IPS DF 19.7 (cell line): Measurements from ENCODE around the gene TMBIM6.
"Not testable (repeated sequence)": the region's sequence is repeated elsewhere in the genome, so short reads cannot be mapped to it uniquely, and the experiment has no call there.

Experiments
- DNase-seq: peaks from one replicate; pipeline ENCODE4 v3.0.0-alpha.2; 2013; ENCODE audit warnings: low read depth, low spot score

TMBIM6 gene, protein sequence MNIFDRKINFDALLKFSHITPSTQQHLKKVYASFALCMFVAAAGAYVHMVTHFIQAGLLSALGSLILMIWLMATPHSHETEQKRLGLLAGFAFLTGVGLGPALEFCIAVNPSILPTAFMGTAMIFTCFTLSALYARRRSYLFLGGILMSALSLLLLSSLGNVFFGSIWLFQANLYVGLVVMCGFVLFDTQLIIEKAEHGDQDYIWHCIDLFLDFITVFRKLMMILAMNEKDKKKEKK

DNA sequence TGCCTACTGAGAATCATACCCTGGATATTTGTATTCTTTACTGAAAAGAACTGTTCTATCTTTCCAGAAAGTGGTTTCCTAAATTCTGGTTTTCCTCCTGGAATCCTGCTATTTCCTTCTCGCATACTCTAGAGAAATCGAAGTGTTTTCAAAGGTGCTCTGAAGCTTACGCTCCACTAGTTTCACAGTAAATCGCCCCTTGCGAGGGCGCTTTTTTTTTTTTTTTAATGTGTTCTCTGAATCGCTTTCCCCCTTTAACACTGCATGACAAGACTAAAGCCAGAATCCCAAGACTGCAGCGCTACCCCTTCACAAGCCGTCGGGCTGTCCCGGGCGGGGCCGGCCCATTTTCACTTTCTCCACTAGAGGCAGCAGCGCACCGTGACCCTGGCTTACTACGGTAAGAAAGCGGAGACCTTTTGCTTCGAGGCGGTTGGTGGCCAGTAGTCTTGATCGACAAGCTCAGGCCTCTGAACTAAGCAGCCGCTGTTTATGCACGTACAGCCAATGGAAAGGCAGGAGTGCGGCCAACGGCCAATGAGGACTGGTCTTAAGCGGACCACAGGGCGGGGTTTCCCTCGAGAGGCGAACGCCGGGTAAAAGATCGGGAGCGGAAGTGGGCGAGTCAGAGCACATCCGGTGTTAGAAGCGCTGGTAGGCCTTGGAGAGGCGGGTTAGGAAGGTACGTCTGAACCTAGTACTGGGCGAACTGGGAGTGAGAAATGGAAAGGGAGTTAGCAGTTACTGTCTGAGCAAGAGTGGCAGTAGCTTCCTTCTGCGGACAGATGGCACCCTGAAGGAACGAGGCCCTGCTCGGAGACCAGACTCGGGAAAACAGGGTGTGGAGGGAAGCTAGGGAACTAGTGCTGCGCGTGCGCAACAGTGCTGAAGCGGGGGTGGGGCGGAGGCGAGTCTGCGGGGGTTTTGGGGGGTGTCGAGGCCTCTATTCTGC, at the start of gene TMBIM6:
Gene TMBIM6 (plus strand): TSS at position 628 of the 952 bp plus-strand sequence. CDS start 10,937 bp downstream, outside the sequence.
- peak; percentile 100 for DNase-seq

- no peak for DNase-seq
These were observed 48.5 kb upstream of the TMBIM6 start for GRCh38 chr12:49692851-49693250.

DNA sequence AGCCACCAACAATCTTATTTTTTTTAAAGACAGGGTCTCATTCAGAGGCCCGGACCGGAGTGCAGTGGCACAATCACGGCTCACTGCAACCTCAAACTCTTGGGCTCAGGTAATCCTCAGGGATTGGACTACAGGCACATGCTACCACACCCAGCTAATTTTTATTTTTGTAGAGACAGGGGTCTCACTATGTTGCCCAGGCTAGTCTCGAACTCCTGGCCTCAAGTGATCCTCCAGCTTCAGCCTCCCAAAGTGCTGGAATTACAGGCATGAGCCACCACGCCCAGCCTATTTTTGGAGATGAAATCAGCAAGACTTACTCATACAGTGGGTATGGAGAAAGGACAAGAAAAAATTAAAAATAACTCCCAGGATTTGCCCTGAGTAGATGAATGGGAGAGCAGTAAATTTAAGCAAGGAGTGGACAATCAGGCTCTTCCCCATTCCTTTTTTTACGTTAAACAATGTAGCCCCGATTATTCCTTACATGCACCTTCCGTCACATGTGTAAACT, 47.4 kb upstream of the TMBIM6 start:
- DNase-seq: no peak

DNA sequence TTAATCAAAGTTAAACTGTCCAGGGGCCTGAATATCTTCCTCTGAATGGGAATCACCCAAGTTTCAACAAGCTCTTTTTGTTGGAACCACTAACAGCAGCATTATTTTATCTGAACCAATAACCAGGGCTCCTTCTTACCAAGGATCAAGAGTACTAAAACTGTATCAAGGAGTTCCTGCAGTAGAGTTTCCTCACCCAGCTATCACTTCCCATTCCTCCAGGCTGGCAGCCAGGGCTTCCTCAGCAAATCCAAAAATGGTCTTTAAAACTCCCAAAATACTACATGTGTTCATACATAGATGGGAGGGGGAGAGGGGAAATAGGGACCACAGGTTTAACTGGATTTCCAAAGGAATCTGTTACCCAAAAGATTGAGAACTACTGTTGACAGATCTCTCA, 44.6 kb upstream of the TMBIM6 start:
- no peak for DNase-seq

DNA sequence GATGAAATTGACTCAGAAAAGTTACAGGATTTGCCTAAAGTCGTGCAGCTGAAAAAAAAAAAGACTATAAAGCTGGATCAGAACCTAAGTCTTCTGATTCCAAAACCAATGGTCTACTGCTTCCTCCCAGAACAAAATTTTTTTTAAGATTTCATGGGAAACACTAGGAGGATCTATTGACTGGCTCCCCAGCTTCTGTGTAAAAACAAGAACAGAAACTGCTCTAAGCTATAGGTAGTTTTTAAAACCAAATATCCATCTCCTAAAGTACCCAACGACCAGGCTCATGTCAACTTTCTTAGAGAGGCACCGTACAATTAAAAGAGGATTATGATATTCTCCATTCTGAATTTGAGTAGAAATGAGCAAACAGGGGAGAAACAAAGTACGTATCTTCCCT, 43.5 kb upstream of the TMBIM6 start:
- DNase-seq: no peak

DNA sequence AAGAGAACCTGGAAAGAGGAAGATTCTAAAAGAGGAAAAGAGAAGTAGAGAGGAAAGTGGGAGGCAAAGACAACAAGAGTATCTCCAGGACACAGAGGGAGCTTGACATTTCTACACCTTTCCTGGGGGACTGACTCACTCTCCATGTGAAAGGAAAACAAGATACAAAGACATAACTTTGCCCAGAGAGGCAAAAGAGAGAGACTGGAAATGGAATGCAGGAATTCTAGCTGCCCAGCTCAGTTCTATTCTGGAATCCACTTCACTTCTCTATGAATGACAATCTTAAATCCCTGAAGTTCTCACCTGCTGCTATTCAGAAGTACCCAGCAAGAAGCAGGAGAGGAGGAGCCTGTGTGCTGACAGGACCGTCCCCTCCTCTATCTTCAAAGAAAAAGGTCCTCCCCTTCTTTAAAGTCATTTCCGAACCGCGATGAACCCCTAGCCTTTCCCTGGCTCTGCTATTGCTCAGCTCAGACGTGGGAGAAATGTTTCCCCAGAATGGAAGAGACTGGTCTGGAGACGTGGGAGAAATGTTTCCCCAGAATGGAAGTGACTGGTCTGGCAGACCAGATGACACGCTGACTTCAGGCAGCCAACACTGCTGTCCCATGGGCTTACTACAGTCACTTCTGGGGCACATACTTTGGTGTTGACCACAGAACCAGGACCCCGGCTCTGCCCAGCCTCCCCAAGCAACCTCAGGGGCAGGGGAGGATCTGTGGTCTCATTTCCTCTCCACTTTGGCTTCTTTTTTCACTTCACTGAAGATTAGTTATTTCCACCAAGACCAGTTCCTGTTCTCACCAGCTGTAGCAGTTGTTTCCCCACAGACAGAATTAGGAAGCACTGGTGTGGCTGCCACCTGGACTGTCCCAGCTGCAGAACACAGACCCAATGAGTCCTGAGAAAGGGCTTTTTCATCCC, 42.5 kb upstream of the TMBIM6 start:
- peak; percentile 95 for DNase-seq

- DNase-seq: no peak
These were observed 39.3 kb upstream of the TMBIM6 start for GRCh38 chr12:49702009-49702408.

DNA sequence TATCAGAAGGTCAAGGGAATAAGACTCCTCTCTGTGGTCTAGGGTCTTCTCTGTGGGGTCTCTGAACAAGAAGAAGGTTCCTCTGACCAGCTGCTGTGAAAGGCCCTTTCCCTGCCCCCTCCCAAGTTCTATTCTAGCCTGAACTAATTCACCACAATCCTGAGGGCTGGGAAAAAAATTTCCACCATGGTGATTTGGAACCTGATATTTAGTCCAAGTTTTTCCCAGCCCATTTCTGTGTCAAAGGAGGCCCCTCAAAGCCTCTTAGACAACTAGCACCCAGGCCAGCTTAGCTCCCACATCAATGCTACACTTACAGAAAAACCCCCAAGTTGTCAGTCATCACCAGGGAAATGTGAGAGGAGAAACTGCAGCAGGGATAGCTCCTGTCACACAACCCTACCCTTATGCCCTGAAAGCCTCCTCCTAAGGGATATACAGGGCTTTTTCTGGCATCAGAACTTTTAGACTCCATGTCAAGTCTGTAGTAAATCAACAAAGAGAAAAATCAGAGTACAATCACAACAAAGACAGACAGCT, 38.6 kb upstream of the TMBIM6 start:
- DNase-seq: no peak

- DNase-seq: no peak
These were observed 37.7 kb upstream of the TMBIM6 start for GRCh38 chr12:49703647-49704137.

DNA sequence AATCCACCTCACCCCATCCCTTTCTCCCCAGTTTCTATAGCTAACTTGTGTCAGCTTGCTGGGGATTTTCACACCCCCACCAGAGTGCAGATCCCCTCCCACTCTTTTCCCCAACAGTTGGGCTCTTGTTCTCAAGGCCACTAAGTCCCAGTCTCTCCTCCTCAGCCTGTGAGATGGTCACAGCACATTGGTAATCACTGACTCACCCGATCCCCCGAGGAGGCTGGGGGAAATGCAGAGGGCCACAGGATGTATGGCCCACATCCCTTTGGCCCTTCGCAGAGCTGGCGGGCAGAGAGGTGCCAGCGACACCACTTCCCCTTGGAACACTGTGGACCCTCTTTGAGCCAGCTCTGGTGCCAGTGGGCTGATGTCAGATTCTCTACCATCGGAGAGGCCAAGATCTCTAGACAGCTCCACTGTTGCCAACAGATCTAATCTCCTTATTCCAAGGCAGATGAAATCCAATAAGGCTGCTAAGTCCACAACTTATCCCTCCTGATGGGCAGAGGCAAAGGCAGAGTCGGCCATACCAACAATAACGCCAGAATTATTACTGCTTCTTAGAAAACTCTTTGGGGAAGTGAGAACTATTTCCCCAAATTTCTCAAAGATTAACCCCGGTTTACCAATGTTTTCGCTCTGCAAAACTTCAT, 35.8 kb upstream of the TMBIM6 start:
- no peak for DNase-seq

DNA sequence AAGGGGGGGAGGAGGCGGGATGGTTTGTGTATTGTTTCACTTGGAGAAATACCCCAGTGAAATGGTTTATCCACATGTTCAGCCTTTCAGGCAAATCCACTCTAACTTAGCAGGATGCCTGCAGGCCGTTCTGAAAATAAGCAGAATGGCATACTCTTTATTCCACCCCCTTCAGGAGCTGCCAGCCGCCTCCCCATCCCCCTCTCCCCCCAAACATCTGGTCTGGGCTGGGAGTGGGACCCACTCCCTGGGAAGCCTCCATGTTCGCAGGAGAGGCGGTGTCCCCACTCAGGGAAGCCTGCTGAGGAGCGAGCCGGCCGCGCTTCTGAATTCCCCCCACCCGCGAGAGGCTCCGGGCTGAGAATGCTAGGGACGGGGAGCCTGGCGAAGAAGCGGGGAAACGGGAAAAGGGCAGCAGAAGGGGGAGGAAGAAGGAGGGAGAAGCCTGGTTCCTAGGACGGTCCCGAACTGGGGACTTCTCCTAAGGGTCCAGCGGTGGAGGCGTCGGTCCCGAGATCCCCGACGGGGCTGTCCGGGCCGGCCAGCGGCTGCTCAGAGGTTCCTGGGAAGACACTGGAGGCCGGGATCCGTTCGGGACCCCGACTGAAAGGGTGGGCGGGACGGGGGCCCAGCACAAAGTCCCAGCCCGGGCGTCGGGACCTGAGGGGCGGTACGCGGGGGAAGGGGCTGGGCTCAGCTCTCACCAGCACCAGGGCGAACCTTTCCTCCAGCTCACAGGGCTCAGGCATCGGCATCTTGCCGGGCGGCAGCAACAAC, 34.8 kb upstream of the TMBIM6 start:
- DNase-seq: no peak

DNA sequence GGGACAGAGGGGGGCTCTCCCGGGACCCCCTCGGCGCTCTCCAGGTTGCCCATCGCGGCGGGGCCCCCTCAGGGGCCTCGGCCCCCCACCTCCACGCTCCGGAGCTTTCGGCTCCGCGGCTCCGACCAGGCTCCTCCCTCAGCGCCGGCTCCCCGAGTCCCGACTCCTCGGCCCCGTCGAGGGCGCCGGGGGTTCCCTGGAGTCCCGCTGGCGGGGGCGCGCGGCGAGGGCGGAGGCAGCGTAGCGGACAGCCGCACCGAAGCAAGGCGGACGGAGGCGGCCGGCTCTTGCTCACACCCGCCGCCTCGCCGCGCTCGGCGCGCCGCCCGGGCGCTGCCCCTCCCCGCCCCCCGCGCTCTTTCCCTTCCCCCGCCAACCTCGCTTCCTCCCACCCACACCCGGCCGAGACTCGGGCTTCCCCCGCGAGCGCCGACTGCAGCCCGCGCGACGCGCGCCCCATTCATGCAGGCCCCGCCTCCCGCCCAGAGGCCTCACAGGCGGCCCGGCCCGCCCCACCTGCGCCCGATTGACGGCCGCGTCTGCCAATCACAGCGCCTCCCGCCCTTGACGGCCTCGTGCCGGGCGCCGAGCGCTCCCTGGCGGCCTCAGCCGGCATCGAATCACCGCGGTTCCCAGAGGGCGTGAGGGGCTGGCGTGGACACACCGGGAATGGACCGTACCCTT, 34.1 kb upstream of the TMBIM6 start, which contains the start of gene FMNL3:
Gene FMNL3 (minus strand): TSS at position 278 of the 684 bp plus-strand sequence. CDS start 225 bp downstream, at position 53.
- no peak for DNase-seq

- no peak for DNase-seq
These were observed 33.6 kb upstream of the TMBIM6 start for GRCh38 chr12:49707812-49708147.

DNA sequence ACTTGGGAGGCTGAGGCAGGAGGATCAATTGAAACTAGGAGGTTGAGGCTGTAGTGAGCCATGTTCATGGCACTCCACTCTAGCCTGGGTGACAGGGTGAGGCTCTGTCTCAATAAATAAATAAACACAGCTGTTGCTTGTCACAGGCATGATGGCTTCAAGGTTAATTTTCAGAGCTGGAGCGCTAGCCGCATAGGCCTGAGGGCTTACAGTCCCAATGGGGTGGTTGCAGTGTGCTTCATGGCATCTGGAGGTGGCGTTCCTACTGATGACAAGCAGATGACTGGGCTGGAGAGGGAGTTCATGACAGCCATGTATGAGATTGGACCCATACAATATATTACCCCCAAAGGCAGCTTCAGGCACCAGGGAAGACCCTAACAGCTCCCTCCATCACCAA, 32.5 kb upstream of the TMBIM6 start:
- no peak for DNase-seq

DNA sequence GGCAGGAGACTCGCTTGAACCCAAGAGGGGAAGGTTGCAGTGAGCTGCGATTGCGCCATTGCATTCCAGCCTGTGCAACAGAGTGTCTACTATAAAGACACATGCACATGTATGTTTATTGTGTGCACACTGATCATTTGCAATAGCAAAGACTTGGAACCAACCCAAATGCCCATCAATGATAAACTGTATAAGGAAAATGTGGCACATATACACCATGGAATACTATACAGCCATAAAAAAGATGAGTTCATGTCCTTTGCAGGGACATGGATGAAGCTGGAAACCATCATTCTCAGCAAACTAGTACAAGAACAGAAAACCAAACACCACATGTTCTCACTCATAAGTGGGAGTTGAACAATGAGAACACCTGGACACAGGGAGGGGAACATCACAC, 27.4 kb upstream of the TMBIM6 start:
- not testable (repeated sequence) for DNase-seq

DNA sequence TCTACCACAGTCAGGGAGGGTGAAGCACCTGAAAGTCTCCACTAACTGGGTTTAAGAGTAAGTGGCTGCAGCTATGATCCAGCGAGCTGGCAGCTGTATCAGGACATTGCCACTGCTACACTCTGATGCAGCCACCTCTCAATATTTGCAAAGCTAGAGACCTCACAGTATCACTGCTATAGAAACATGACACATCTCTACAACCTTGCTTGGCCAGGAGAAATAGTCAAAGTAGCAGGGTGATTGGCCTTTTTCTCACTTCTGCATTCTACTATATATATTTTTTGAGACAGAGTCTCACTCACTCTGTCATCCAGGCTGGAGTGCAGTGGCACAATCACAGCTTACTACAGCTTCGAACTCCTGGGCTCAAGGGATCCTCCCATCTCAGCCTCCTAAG, 24.8 kb upstream of the TMBIM6 start:
- DNase-seq: no peak

GRCh38 chr12:49717800-49718199, 23.6 kb upstream of the TMBIM6 start:
- DNase-seq: not testable (repeated sequence)

GRCh38 chr12:49720214-49720613, 21.1 kb upstream of the TMBIM6 start:
- DNase-seq: no peak

GRCh38 chr12:49721355-49721754, 20.0 kb upstream of the TMBIM6 start:
- DNase-seq: not testable (repeated sequence)
